Smooth muscle cell (in vitro differentiated cells): ENCODE data around the gene PLPPR3. TPM values are rescaled to one million over a fixed set of nuclear protein-coding genes. Genes with fewer than 3 reads are reported as not detected.

Experiments
- DNase-seq: peaks from one replicate; lab custom pipeline; 2025; ENCODE audit not compliant: unreplicated experiment; lab: John Stamatoyannopoulos, UW
- H2AFZ ChIP-seq: fragments of 200-600 bp; sonication (generic); 2 replicates; pipeline ENCODE4 v1.6.0; 2016; ENCODE audit warnings: antibody characterized with exemption, low read depth, mild to moderate bottlenecking
- H3F3A ChIP-seq: fragments of 200-600 bp; sonication (generic); 2 replicates; pipeline ENCODE4 v1.6.0; 2017; ENCODE audit warnings: antibody characterized with exemption, low read depth
- H3K27ac ChIP-seq: fragments of 200-600 bp; sonication (generic); 2 replicates; pipeline ENCODE4 v1.5.1; 2016; ENCODE audit warnings: low read depth, mild to moderate bottlenecking
- H3K27me3 ChIP-seq: fragments of 200-600 bp; sonication (generic); 2 replicates; pipeline ENCODE4 v1.6.1; 2016; ENCODE audit warnings: low read depth, mild to moderate bottlenecking
- H3K36me3 ChIP-seq: fragments of 200-600 bp; sonication (generic); 2 replicates; pipeline ENCODE4 v1.5.1; 2016; ENCODE audit warnings: low read depth
- H3K4me1 ChIP-seq: fragments of 200-600 bp; sonication (generic); 2 replicates; pipeline ENCODE4 v1.5.1; 2016; ENCODE audit warnings: low read depth
- H3K4me2 ChIP-seq: fragments of 200-600 bp; sonication (generic); 2 replicates; pipeline ENCODE4 v1.6.0; 2016; ENCODE audit warnings: mild to moderate bottlenecking
- H3K4me3 ChIP-seq: fragments of 200-600 bp; sonication (generic); 2 replicates; pipeline ENCODE4 v1.5.1; 2016; ENCODE audit warnings: mild to moderate bottlenecking
- H3K79me2 ChIP-seq: fragments of 200-600 bp; sonication (generic); 2 replicates; pipeline ENCODE4 v1.6.0; 2016; ENCODE audit warnings: low read depth, mild to moderate bottlenecking
- H3K9ac ChIP-seq: fragments of 200-600 bp; sonication (generic); 2 replicates; pipeline ENCODE4 v1.6.0; 2016; ENCODE audit warnings: low read depth
- H3K9me3 ChIP-seq: fragments of 200-600 bp; sonication (generic); replicated peaks from 2 replicates; pipeline ENCODE4 v1.5.1; 2016; ENCODE audit warnings: low read depth
- H4K20me1 ChIP-seq: fragments of 200-600 bp; sonication (generic); 2 replicates; pipeline ENCODE4 v1.6.0; 2016; ENCODE audit warnings: low read depth
- CTCF ChIP-seq: fragments of 200-600 bp; sonication (generic); IDR thresholded peaks from 2 replicates; pipeline ENCODE4 v1.5.1; 2017; ENCODE audit warnings: borderline replicate concordance, mild to moderate bottlenecking, antibody characterized with exemption; ENCODE audit not compliant: insufficient read depth, poor library complexity, severe bottlenecking
- WGBS: methylation state at CpG from one replicate; pipeline ENCODE4 v1.1.7; 2016; ENCODE audit warnings: low lambda C conversion rate; 5-methylcytosine and 5-hydroxymethylcytosine counted together
- polyA plus RNA-seq: library from polyadenylated mRNA; unstranded; fragments of >200 nt; fragmentation: Nextera tagmentation; extraction: Ambion mirVana; gene quantifications from 2 replicates; pipeline ENCODE4 v1.2.1, GENCODE V29; 2016
- total RNA-seq: library from RNA; depleted of rRNA; stranded (reverse); fragments of >200 nt; gene quantifications from 2 replicates; pipeline ENCODE4 v1.2.3, GENCODE V29; 2014

PLPPR3 gene
- total and polyA plus RNA-seq, 2 experiments from 2014 or later: 6.5 to 13.7 TPM

- H3F3A ChIP-seq: peaks cover 6% of the 10 kb centered on the region
- no peak overlapping the region for H2AFZ ChIP-seq
- no peaks in the 10 kb centered on the region for H3K9me3 ChIP-seq
- TF ChIP-seq CTCF: no peak
- WGBS: 97% methylated on average over 11 of the region's 13 CpGs
- no peaks in the 10 kb centered on the region for H3K27me3 ChIP-seq
- H3K9ac ChIP-seq: no peak overlapping the region
- H3K36me3 ChIP-seq: no peaks in the 10 kb centered on the region
- peaks cover 22% of the 10 kb centered on the region for H4K20me1 ChIP-seq
- no peaks in the 10 kb centered on the region for H3K4me1 ChIP-seq
- no peak overlapping the region for H3K4me3 ChIP-seq
- no peak for DNase-seq
- H3K27ac ChIP-seq: no peak overlapping the region
- H3K4me2 ChIP-seq: no peak overlapping the region
- no peaks in the 10 kb centered on the region for H3K79me2 ChIP-seq
These were observed 5.8 kb downstream of the PLPPR3 start for GRCh38 chr19:815775-816499.

- Histone ChIP-seq H4K20me1 (peaks cover 29% of the 10 kb centered on the region), H3K4me3 (no peak overlapping the region), H3K27me3 (no peaks in the 10 kb centered on the region), H3K4me1 (no peaks in the 10 kb centered on the region), H3K9me3 (no peaks in the 10 kb centered on the region), H2AFZ (no peak overlapping the region), H3F3A (peaks cover 11% of the 10 kb centered on the region), H3K36me3 (peaks cover 7% of the 10 kb centered on the region), H3K4me2 (no peak overlapping the region), H3K27ac (no peak overlapping the region), H3K9ac (no peak overlapping the region), H3K79me2 (no peaks in the 10 kb centered on the region)
- DNase-seq: no peak
- no peak for TF ChIP-seq CTCF
- 98% methylated on average over 28 of the region's 47 CpGs for WGBS
These were observed 6.5 kb downstream of the PLPPR3 start for GRCh38 chr19:815079-815774.

DNA sequence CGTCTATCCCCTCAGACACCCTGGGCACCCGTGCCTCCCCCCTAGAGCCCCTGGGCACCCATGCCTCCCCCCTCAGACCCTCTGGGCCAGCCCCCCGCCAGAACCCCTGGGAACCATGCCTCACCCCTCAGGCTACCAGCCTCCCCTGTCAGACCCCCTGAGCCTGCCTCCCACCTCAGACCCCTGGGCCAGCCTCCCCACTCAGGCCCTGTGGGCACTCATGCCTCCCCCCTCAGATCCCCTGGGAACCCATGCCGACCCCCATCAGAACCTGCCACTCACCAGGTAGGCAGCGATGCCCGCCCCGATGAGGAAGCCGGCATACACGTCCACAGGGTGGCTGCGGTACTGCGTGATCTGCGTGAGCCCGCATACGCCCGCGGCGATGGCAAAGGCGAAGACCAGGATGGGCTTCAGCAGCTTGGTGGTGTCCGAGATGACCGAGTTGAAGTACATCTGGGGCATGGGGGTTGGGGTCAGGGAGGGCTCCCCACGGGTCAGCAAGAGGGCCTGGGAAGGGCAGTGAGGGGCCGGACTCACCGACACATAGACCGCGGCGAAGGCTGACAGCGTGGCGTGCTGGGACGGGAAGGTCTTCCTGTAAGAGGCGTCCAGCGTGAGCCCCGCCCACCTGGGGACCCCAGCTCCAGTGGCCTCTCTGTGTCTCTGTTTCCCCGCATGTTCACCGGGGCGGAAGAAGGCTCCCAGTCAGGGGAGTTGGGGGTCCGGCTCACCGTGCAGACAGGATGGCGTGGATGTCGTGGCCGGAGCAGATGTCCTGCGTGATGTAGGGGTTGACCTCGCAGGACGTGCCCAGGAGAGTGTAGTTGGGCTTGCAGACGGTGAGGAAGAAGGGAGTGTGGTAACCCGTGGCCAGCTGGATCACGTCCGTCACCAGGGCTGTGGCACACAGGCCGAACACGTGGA is 7.3 kb downstream of the PLPPR3 start:
- Histone ChIP-seq H3K9me3 (no peaks in the 10 kb centered on the region), H3F3A (peaks cover 19% of the 10 kb centered on the region), H3K27ac (no peak overlapping the region), H4K20me1 (peaks cover 37% of the 10 kb centered on the region), H3K4me2 (no peak overlapping the region), H3K36me3 (peaks cover 11% of the 10 kb centered on the region), H3K79me2 (peaks cover 7% of the 10 kb centered on the region), H3K4me3 (no peak overlapping the region), H2AFZ (no peak overlapping the region), H3K4me1 (no peaks in the 10 kb centered on the region), H3K9ac (no peak overlapping the region), H3K27me3 (no peaks in the 10 kb centered on the region)
- no peak for TF ChIP-seq CTCF
- no peak for DNase-seq
- 95% methylated on average over 41 of the region's 49 CpGs for WGBS
